DND-41 (cell line): ENCODE results near the gene ULK2.

Experiments
- EZH2 ChIP-seq: IDR thresholded peaks from 3 replicates; pipeline ENCODE4 v1.6.1; 2012; ENCODE audit warnings: borderline replicate concordance, low read depth, mild to moderate bottlenecking, moderate library complexity, low read length, inconsistent platforms; ENCODE audit not compliant: severe bottlenecking
- TF ChIP-seq, protein P1 (sequence below): IDR thresholded peaks from 2 replicates; pipeline ENCODE4 v1.5.1; 2012; ENCODE audit warnings: borderline replicate concordance, low read length, moderate library complexity, mild to moderate bottlenecking; ENCODE audit not compliant: poor library complexity, severe bottlenecking; ENCODE audit errors: extremely low read depth

DNA sequence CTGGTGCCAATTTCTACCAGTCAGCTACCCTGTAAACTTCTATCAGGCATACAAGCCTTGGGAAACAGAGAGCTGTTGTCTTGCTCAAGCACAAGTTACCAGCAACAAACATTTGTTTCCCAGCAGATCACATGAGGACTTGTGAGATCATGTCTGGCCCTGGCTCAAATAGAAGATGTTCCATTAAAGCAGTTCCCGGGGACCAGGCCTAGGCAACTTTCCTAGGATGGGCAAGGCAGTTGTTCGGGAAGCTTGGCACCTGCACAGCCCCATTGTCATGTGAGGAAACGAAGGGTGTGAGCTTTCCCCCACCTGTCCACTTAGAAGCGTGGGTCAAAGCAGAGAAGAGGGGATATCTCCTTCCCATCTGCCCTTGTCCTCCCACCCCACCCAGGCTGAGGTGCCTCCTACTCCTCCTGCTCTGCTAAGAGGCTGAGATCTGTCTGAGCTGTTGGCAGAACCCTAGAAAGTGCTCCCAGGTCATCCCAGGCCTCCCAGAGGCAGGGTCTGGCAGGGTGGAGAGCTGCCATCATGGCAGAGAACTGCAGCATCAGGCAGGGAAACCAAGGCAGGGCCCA, 140.1 kb downstream of the ULK2 start:
- TF ChIP-seq, protein P1, sequence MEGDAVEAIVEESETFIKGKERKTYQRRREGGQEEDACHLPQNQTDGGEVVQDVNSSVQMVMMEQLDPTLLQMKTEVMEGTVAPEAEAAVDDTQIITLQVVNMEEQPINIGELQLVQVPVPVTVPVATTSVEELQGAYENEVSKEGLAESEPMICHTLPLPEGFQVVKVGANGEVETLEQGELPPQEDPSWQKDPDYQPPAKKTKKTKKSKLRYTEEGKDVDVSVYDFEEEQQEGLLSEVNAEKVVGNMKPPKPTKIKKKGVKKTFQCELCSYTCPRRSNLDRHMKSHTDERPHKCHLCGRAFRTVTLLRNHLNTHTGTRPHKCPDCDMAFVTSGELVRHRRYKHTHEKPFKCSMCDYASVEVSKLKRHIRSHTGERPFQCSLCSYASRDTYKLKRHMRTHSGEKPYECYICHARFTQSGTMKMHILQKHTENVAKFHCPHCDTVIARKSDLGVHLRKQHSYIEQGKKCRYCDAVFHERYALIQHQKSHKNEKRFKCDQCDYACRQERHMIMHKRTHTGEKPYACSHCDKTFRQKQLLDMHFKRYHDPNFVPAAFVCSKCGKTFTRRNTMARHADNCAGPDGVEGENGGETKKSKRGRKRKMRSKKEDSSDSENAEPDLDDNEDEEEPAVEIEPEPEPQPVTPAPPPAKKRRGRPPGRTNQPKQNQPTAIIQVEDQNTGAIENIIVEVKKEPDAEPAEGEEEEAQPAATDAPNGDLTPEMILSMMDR: no peak
- no peak for TF ChIP-seq EZH2
